ENCODE data around the gene TLN1.

Gene TLN1

GRCh38 chr9:35732185-35732799 is at the start of gene TLN1, which contains the start of gene CREB3:
TSS of gene TLN1 (minus strand) at chr9:35732195. CDS start at chr9:35725694, 6,501 bp downstream.
TSS of gene CREB3 (plus strand) at chr9:35732666. CDS start at chr9:35732773, 107 bp downstream.
- TF ChIP-seq, protein P1, sequence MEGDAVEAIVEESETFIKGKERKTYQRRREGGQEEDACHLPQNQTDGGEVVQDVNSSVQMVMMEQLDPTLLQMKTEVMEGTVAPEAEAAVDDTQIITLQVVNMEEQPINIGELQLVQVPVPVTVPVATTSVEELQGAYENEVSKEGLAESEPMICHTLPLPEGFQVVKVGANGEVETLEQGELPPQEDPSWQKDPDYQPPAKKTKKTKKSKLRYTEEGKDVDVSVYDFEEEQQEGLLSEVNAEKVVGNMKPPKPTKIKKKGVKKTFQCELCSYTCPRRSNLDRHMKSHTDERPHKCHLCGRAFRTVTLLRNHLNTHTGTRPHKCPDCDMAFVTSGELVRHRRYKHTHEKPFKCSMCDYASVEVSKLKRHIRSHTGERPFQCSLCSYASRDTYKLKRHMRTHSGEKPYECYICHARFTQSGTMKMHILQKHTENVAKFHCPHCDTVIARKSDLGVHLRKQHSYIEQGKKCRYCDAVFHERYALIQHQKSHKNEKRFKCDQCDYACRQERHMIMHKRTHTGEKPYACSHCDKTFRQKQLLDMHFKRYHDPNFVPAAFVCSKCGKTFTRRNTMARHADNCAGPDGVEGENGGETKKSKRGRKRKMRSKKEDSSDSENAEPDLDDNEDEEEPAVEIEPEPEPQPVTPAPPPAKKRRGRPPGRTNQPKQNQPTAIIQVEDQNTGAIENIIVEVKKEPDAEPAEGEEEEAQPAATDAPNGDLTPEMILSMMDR (IDR thresholded peaks at IDR 0.05), result no peak
- Histone ChIP-seq H3K27ac (peak within 1 kb of the TSS; percentile 97 to 99), H3K4me3 (peak within 1 kb of the TSS; percentile 84)
- DNase-seq (ENCODE audit: low spot score), result peak; percentile 100

- TF ChIP-seq, protein P1 (IDR thresholded peaks at IDR 0.05), result no peak
- H3K27ac ChIP-seq, result no peak overlapping the region
- DNase-seq (ENCODE audit: low spot score), result no peak
- no peak overlapping the region for H3K4me3 ChIP-seq
Observed at GRCh38 chr9:35781066-35781465, 49.1 kb upstream of the TLN1 start.

DNA sequence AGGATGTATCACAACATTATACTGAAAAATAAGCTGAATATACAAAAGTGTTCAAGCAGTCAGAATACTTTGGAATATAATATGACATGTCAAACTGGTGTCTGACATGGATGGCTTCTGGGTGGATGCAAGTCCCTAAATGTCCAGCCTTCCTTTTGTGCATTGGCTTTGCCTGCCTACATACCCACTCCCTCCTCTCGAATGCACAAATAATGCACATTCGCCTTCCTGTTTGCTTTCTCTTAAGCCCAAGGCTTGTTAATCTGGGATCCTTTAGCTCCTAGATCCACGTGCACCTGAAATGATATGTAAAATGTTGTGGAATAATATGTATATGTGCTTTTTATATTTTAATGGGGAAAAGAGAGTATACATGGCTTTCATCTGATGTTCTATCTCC is 46.5 kb upstream of the TLN1 start:
- TF ChIP-seq, protein P1 (IDR thresholded peaks at IDR 0.05), result no peak
- no peak for DNase-seq (ENCODE audit: low spot score)
- Histone ChIP-seq H3K4me3 (no peak overlapping the region), H3K27ac (no peak overlapping the region)

DNA sequence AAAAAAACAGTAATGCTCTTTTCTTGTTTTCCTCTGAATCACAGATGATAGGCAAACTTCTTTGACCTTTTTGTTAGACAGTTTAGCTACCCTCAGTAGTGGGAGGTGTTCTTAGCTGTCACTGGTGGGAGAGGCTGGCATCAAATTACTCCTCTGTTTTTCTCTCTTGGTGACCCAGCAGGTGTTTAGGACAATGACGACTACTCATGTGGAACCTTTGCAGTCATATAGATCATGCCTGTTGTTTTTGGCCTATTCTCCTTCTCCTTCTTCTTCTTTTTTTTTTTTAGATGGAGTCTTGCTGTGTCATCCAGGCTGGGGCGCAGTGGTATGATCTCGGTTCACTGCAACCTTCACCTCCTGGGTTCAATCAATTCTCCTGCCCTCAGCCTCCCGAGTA is 44.0 kb upstream of the TLN1 start:
- Histone ChIP-seq H3K27ac (no peak overlapping the region), H3K4me3 (no peak overlapping the region)
- no peak for DNase-seq (ENCODE audit: low spot score)
- TF ChIP-seq, protein P1 (IDR thresholded peaks at IDR 0.05), result no peak

- no peak overlapping the region for H3K4me3 ChIP-seq
- no peak overlapping the region for H3K27ac ChIP-seq
- DNase-seq (ENCODE audit: low spot score), result no peak
- TF ChIP-seq, protein P1 (IDR thresholded peaks at IDR 0.05), result no peak
Observed at GRCh38 chr9:35774907-35775635, 43.1 kb upstream of the TLN1 start.

DNA sequence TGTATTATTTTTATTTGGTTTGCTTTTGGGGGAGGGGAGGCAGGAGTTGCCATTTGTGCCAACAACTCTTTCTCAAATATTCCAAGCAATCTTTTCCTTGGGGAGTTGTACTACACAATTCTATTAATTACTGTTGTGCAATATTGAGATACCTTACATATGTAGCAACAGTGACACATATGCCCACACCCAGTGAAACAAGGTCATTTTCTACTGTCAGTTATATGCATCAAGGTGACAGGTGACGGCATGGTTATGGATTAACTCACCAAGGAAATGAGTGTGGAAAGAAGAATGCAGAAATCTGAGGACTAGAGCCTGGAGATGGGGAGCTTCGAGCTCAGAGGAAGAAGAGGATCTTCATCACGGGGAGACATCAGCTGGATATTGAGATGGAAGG is 39.9 kb upstream of the TLN1 start:
- no peak overlapping the region for H3K27ac ChIP-seq
- TF ChIP-seq, protein P1 (IDR thresholded peaks at IDR 0.05), result no peak

DNA sequence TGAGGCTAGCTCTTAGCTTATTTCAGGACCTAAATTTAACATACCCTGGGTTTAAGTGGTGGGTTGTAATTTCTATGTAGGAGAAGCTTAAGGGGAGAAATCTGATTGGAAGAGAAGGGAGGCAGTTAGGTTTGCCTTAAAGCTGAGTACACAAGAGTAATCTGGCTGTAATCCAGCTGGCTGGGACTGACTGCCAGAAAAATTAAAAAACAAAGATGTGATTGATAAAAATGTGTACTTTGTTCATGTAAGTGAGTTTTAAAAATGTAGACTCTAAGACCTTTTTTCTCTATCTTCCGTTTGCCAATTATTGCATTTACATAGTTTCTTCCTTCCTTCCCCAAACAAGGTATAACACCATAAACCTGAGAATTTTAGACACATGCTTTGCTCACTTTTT is 39.5 kb upstream of the TLN1 start:
- Histone ChIP-seq H3K27ac (peak overlapping the region; percentile 39 to 41), H3K4me3 (no peak overlapping the region)
- DNase-seq (ENCODE audit: low spot score), result no peak
- TF ChIP-seq, protein P1 (IDR thresholded peaks at IDR 0.05), result no peak

More for the DNA sequence above, 39.9 kb upstream of the TLN1 start:
- H3K4me3 ChIP-seq, result no peak overlapping the region
- no peak for DNase-seq (ENCODE audit: low spot score)

Measured in coronary artery (tissue), 2 donors.